HUES48 (cell line): ENCODE measurements around the gene CAAP1.

Experiments used
- H3K27ac ChIP-seq: one replicate; pipeline ENCODE4 v1.7.0; 2013; ENCODE audit warnings: low read depth, low read length, inconsistent platforms
- H3K27me3 ChIP-seq: 2 replicates; pipeline ENCODE4 v1.6.1; 2013; ENCODE audit warnings: mild to moderate bottlenecking, low read length; ENCODE audit not compliant: control insufficient read depth, insufficient read depth
- H3K36me3 ChIP-seq: 2 replicates; pipeline ENCODE4 v1.6.1; 2013; ENCODE audit warnings: low read length; ENCODE audit not compliant: control insufficient read depth, insufficient read depth
- H3K4me1 ChIP-seq: 2 replicates; pipeline ENCODE4 v1.6.1; 2013; ENCODE audit warnings: mild to moderate bottlenecking, low read length; ENCODE audit not compliant: control insufficient read depth, insufficient read depth
- H3K4me3 ChIP-seq: 2 replicates; pipeline ENCODE4 v1.5.1; 2013; ENCODE audit warnings: mild to moderate bottlenecking, low read depth, low read length
- H3K9ac ChIP-seq: 2 replicates; pipeline ENCODE4 v1.6.1; 2013; ENCODE audit warnings: mild to moderate bottlenecking, low read depth, low read length, moderate library complexity
- H3K9me3 ChIP-seq: 2 replicates; pipeline ENCODE4 v1.6.1; 2013; ENCODE audit warnings: low read length; ENCODE audit not compliant: control insufficient read depth, insufficient read depth

Gene CAAP1

DNA sequence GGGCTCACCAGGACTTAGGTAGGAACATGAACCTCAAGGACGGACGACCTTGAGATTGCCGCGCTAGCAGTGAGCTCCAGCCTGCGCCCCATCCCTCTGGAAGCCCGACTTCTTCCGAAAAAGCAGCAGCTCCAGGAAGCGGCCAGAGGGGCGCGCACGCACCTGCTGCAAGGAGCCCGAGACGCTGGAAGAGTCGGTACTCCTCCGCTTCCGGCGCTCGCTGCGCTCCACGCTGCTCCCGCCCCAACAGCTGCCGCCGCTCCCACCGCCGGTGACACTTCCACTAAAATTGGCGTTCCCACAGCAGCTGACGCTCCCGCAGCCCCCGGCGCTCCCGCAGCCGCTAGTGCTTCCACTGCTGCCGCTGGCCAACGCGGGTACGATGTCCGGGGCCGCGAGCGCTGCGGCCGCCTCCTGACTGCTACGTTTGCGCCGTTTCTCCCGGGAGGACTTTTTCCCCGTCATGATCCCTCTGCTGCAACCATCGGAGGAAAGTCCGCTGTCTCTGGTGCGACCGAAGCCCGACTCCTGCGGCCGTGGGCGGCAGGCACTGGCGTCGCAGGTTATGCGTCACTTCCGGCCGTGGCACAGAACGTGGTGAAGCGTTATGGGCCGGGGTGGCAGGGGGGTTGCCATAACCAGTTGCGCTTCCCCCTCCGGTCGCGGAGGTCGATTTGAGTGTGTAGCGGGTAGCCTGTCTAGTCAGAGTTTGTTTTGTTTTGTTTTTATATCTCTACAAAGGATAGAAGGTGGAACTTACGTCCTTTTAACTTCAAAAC, at the start of gene CAAP1:
Gene CAAP1 (minus strand): TSS at position 552 of the 779 bp plus-strand sequence. CDS start 87 bp downstream, at position 465.
- Histone ChIP-seq H3K27me3 (no peaks in the 10 kb centered on the region), H3K36me3 (peaks cover 2% of the 10 kb centered on the region; the same call in 1 of the 2 replicates), H3K27ac (peak within 1 kb of the TSS; percentile 100), H3K9ac (peak within 1 kb of the TSS; percentile 98), H3K4me3 (peak within 1 kb of the TSS; percentile 99), H3K9me3 (no peaks in the 10 kb centered on the region), H3K4me1 (peaks cover 11% of the 10 kb centered on the region)

DNA sequence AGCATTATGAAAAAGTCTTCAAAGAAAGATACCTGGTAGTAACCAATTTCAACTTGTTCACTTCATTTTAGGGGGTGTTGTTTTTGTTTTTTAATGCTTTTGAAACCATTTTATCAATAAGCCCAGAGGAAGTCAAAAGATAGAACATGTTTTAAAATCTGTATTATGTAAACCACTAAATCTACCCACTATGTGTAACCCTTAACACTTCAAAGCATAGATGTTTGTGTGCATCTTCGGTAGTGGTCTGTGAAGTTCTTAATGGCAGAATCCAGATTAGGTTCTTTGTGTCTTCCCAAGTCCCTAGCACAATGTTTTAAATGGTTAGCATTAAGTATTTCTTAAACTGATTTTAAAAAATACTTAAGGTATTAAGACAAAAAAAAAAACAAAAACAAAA, 48.2 kb upstream of the CAAP1 start:
- H3K27me3 ChIP-seq = no peaks in the 10 kb centered on the region
- H3K27ac ChIP-seq = no peak overlapping the region
- peaks cover 19% of the 10 kb centered on the region for H3K4me1 ChIP-seq

GRCh38 chr9:26939955-26940711, 47.5 kb upstream of the CAAP1 start:
- peaks cover 15% of the 10 kb centered on the region for H3K4me1 ChIP-seq
- H3K27me3 ChIP-seq = no peaks in the 10 kb centered on the region
- H3K9ac ChIP-seq = no peak overlapping the region
- H3K4me3 ChIP-seq = no peak overlapping the region
- peaks cover 8% of the 10 kb centered on the region; the same call in 1 of the 2 replicates for H3K36me3 ChIP-seq
- H3K9me3 ChIP-seq = no peaks in the 10 kb centered on the region
- H3K27ac ChIP-seq = no peak overlapping the region

More for the DNA sequence above, 48.2 kb upstream of the CAAP1 start:
- Histone ChIP-seq H3K9ac (no peak overlapping the region), H3K4me3 (no peak overlapping the region), H3K36me3 (peaks cover 8% of the 10 kb centered on the region; the same call in 1 of the 2 replicates), H3K9me3 (no peaks in the 10 kb centered on the region)

DNA sequence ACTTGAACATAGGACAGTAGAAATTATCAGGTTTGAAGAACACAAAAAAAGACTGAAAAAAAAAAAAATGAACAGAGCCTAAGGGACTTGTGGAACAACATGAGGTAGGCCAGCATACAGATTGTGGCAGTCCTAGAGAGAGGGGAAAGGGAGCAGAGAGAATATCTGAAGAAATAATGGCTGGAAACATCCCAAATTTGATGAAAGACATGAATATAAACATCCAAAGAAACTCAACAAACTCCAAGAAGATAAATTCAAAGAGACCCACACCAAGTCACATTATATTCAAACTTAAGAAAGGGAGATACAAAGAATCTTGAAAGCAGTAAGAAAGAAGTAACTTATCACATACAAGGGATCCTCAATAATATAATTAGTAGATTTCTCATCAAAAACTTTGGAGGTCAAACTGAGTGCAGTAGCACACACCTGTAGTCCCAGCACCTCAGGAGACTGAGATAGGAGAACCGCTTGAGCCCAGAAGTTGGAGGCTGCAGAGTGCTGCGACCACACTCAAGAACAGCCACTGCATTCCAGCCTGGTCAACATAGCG, 45.3 kb upstream of the CAAP1 start:
- Histone ChIP-seq H3K27me3 (no peaks in the 10 kb centered on the region), H3K27ac (no peak overlapping the region), H3K9me3 (no peaks in the 10 kb centered on the region), H3K4me1 (peaks cover 12% of the 10 kb centered on the region), H3K4me3 (no peak overlapping the region), H3K9ac (no peak overlapping the region), H3K36me3 (peaks cover 9% of the 10 kb centered on the region; the same call in 1 of the 2 replicates)

- no peak overlapping the region for H3K27ac ChIP-seq
Observed at GRCh38 chr9:26935847-26936246, 43.2 kb upstream of the CAAP1 start.

GRCh38 chr9:26928902-26929495, 36.4 kb upstream of the CAAP1 start:
- Histone ChIP-seq H3K4me3 (no peak overlapping the region), H3K27ac (no peak overlapping the region), H3K9ac (no peak overlapping the region), H3K27me3 (no peaks in the 10 kb centered on the region), H3K9me3 (no peaks in the 10 kb centered on the region), H3K4me1 (no peaks in the 10 kb centered on the region), H3K36me3 (peaks cover 65% of the 10 kb centered on the region)

More at GRCh38 chr9:26935847-26936246, 43.2 kb upstream of the CAAP1 start:
- no peaks in the 10 kb centered on the region for H3K9me3 ChIP-seq
- peaks cover 12% of the 10 kb centered on the region for H3K4me1 ChIP-seq
- H3K27me3 ChIP-seq = no peaks in the 10 kb centered on the region
- no peak overlapping the region for H3K4me3 ChIP-seq
- H3K9ac ChIP-seq = no peak overlapping the region
- peaks cover 18% of the 10 kb centered on the region for H3K36me3 ChIP-seq

GRCh38 chr9:26925609-26926008, 33.0 kb upstream of the CAAP1 start:
- H3K9ac ChIP-seq = no peak overlapping the region
- H3K4me3 ChIP-seq = no peak overlapping the region
- no peaks in the 10 kb centered on the region for H3K9me3 ChIP-seq
- H3K36me3 ChIP-seq = peaks cover 87% of the 10 kb centered on the region
- no peaks in the 10 kb centered on the region for H3K4me1 ChIP-seq
- H3K27ac ChIP-seq = no peak overlapping the region
- H3K27me3 ChIP-seq = no peaks in the 10 kb centered on the region

GRCh38 chr9:26919698-26920097, 27.1 kb upstream of the CAAP1 start:
- Histone ChIP-seq H3K27ac (no peak overlapping the region), H3K9me3 (no peaks in the 10 kb centered on the region), H3K9ac (no peak overlapping the region), H3K4me3 (no peak overlapping the region), H3K36me3 (peaks cover 95% of the 10 kb centered on the region), H3K27me3 (no peaks in the 10 kb centered on the region), H3K4me1 (0 out of 2 replicates have a peak, but pooled peaks cover 4% of the 10 kb centered on the region)

DNA sequence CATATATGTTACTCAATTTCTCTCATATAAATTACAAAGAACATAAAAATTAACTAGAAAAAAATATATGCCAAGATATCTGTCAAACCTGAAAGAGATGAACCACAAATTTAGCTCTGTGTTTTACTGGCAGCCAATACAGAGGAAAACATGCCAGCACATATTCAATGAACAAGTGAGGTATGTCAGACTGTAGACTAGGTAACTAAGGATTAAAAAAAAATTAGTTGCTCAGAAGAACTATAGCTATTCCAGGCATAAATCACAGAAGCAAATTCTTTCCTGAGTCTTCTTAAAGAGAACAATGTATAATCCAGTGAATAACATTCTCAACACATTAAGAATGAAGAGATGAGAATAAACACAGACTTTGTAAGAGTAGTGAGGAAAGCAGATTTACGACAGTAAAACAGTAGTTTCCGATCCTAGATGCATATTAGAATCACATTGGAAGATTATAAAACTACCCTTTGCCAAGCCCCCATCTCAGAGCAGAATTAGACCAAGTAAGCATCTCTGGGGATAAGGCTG, 20.6 kb upstream of the CAAP1 start:
- H3K36me3 ChIP-seq = peaks cover 82% of the 10 kb centered on the region
- 0 out of 2 replicates have a peak, but pooled peaks cover 4% of the 10 kb centered on the region for H3K4me1 ChIP-seq
- no peak overlapping the region for H3K27ac ChIP-seq
- no peaks in the 10 kb centered on the region for H3K27me3 ChIP-seq
- no peaks in the 10 kb centered on the region for H3K9me3 ChIP-seq
- H3K4me3 ChIP-seq = no peak overlapping the region
- no peak overlapping the region for H3K9ac ChIP-seq

DNA sequence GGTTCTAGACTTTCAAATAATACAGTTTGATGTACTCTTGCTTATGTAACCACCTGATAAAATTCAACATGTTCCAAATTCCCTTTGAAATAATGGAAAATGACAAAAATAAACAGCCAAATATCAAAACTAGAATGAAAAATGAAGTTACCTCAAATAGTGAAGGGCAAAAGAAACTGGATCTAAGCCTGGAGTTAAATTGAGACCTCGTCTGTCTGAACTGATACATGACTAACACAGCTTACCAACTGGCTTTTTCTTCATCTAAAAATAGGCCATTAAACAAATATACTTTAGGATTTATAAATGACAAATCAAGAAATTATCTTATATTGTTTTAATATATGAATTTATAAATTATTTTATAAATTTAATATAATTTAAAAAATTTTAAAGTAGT, 12.1 kb upstream of the CAAP1 start:
- Histone ChIP-seq H3K36me3 (peaks cover 58% of the 10 kb centered on the region), H3K9me3 (no peaks in the 10 kb centered on the region), H3K4me1 (no peaks in the 10 kb centered on the region), H3K27ac (no peak overlapping the region), H3K27me3 (no peaks in the 10 kb centered on the region), H3K4me3 (no peak overlapping the region), H3K9ac (no peak overlapping the region)
